B cell (primary cell): Measurements from ENCODE around the gene CCDC92B. TPM values are rescaled to one million over a fixed set of nuclear protein-coding genes. Genes with fewer than 3 reads are reported as not detected.

Experiments
- ATAC-seq: fragments of 200-7000 bp; cut with Tn5 transposase; one replicate; pipeline ENCODE4 v1.10.0; 2021; ENCODE audit warnings: low read depth, mild to moderate bottlenecking, moderate number of reproducible peaks, moderate library complexity
- CTCF ChIA-PET: fragments of 350-600 bp; sonication (Branson Sonifier 250); formaldehyde crosslinking; loops from one replicate; lab custom pipeline; 2021; ENCODE audit warnings: antibody characterized with exemption, inconsistent platforms; lab: Charles Lee
- POLR2A ChIA-PET: fragments of 350-600 bp; sonication (Branson Sonifier 250); formaldehyde crosslinking; loops from one replicate; lab custom pipeline; 2021; ENCODE audit warnings: antibody characterized with exemption; lab: Charles Lee
- DNase-seq: peaks from one replicate; pipeline ENCODE4 v3.0.0; 2013
- H2AFZ ChIP-seq: 2 replicates; pipeline ENCODE4 v1.6.1; 2012; ENCODE audit warnings: mild to moderate bottlenecking, low read depth, low read length; ENCODE audit not compliant: insufficient read depth, poor library complexity, severe bottlenecking
- H3K27ac ChIP-seq, 2 donors: 1 replicate in 1 of 2; 2 replicates in 1 of 2; pipeline ENCODE4 v1.5.1; 2012 to 2013; ENCODE audit warnings: low read length in 2 of 2, mild to moderate bottlenecking in 2 of 2, moderate library complexity in 1 of 2
- H3K27me3 ChIP-seq, 4 experiments: fragments of 200-600 bp in 1 of 4; sonication (generic) in 1 of 4; replicated peaks in 1 of 4; 1 replicate in 2 of 4; 2 replicates in 2 of 4; pipeline versions ENCODE4 v1.6.1 to v1.7.0; 2013 to 2016; ENCODE audit warnings: low read length in 3 of 4, mild to moderate bottlenecking in 2 of 4, mixed read lengths in 1 of 4, moderate library complexity in 1 of 4; ENCODE audit not compliant: insufficient read depth in 4 of 4, control insufficient read depth in 3 of 4; ENCODE audit errors: control extremely low read depth in 1 of 4
- H3K36me3 ChIP-seq, 2 experiments: replicated peaks in 1 of 2; 1 replicate in 1 of 2; 2 replicates in 1 of 2; pipeline versions ENCODE4 v1.6.1 to v1.7.1; 2013; ENCODE audit warnings: low read length in 1 of 2; ENCODE audit not compliant: insufficient read depth in 2 of 2, control insufficient read depth in 1 of 2; ENCODE audit errors: control extremely low read depth in 1 of 2, extremely low read depth in 1 of 2
- H3K4me1 ChIP-seq, 2 donors: fragments of 200-600 bp in 1 of 2; sonication (generic) in 1 of 2; 1 replicate in 1 of 2; 2 replicates in 1 of 2; pipeline versions ENCODE4 v1.5.1 to v1.6.1; 2013 to 2017; ENCODE audit warnings: low read length in 2 of 2; ENCODE audit not compliant: control insufficient read depth in 2 of 2, insufficient read depth in 2 of 2
- H3K4me2 ChIP-seq: replicated peaks from 2 replicates; pipeline ENCODE3; 2012; ENCODE audit warnings: mild to moderate bottlenecking, low read depth, low read length; ENCODE audit not compliant: poor library complexity, severe bottlenecking
- H3K4me3 ChIP-seq, 5 experiments: fragments of 200-600 bp in 1 of 5; sonication (generic) in 1 of 5; 1 replicate in 3 of 5; 2 replicates in 2 of 5; pipeline versions ENCODE4 v1.5.1 to v1.7.0; 2011 to 2016; ENCODE audit warnings: low read length in 4 of 5, mild to moderate bottlenecking in 4 of 5, low read depth in 2 of 5, control low read depth in 1 of 5, moderate library complexity in 1 of 5; ENCODE audit not compliant: insufficient read depth in 1 of 5; ENCODE audit errors: control extremely low read depth in 1 of 5, extremely low read depth in 1 of 5
- H3K79me2 ChIP-seq: fragments of 200-600 bp; sonication (generic); one replicate; pipeline ENCODE4 v1.6.0; 2016; ENCODE audit warnings: low read length; ENCODE audit not compliant: control insufficient read depth, insufficient read depth
- H3K9ac ChIP-seq: fragments of 200-600 bp; sonication (generic); 2 replicates; pipeline ENCODE4 v1.6.1; 2017; ENCODE audit warnings: mild to moderate bottlenecking, low read length, moderate library complexity
- H3K9me3 ChIP-seq, 3 donors: one replicate each; pipeline versions ENCODE4 v1.6.1 to v1.7.1; 2013; ENCODE audit warnings: low read length in 2 of 3; ENCODE audit not compliant: control insufficient read depth in 2 of 3, insufficient read depth in 1 of 3; ENCODE audit errors: control extremely low read depth in 1 of 3
- H4K20me1 ChIP-seq: 2 replicates; pipeline ENCODE4 v1.6.0; 2012; ENCODE audit warnings: mild to moderate bottlenecking, low read length; ENCODE audit not compliant: insufficient read depth, control insufficient read depth, poor library complexity, severe bottlenecking
- H3K27ac Mint-ChIP-seq: one replicate; pipeline ENCODE4 v1.8.0; 2021; ENCODE audit warnings: mixed read lengths
- H3K27me3 Mint-ChIP-seq: one replicate; pipeline ENCODE4 v1.8.0; 2021; ENCODE audit warnings: mixed read lengths
- H3K4me1 Mint-ChIP-seq: one replicate; pipeline ENCODE4 v1.8.0; 2021; ENCODE audit warnings: mixed read lengths
- H3K4me3 Mint-ChIP-seq: one replicate; pipeline ENCODE4 v1.8.0; 2021; ENCODE audit warnings: mixed read lengths
- H3K9me3 Mint-ChIP-seq: one replicate; pipeline ENCODE4 v1.8.0; 2022; ENCODE audit warnings: mixed read lengths; ENCODE audit not compliant: insufficient read depth
- CTCF ChIP-seq: fragments of 200-600 bp; IDR thresholded peaks from one replicate; pipeline ENCODE4 v1.8.0; 2022; ENCODE audit warnings: antibody characterized with exemption, mild to moderate bottlenecking
- EZH2 ChIP-seq: IDR thresholded peaks from 2 replicates; pipeline ENCODE4 v1.6.1; 2012; ENCODE audit warnings: borderline replicate concordance, low read depth, mild to moderate bottlenecking, moderate library complexity, low read length; ENCODE audit not compliant: insufficient read depth, poor library complexity, severe bottlenecking
- WGBS: methylation state at CpG from one replicate; pipeline ENCODE4 v1.1.5; 2013; ENCODE audit warnings: missing lambda C conversion rate; ENCODE audit not compliant: insufficient coverage; 5-methylcytosine and 5-hydroxymethylcytosine counted together
- intact Hi-C: fragments of 100-400 bp; cut with micrococcal nuclease; formaldehyde crosslinking; loops from one replicate; pipeline ENCODE4 v1.10.0; 2022
- polyA minus RNA-seq: library from RNA; depleted of rRNA, polyadenylated mRNA; stranded (reverse); fragments of >200 nt; gene quantifications from 2 replicates; pipeline ENCODE4 v1.2.3, GENCODE V29; 2012
- polyA plus RNA-seq: library from polyadenylated mRNA; depleted of rRNA; stranded (reverse); fragments of >200 nt; gene quantifications from 2 replicates; pipeline ENCODE4 v1.2.3, GENCODE V29; 2012
- total RNA-seq, 2 donors: library from RNA; stranded (reverse); fragments of 120-200 nt in 1 of 2; gene quantifications; 1 replicate in 1 of 2; 2 replicates in 1 of 2; pipeline versions ENCODE4 v1.2.3 to v1.2.4, GENCODE V29; 2013 to 2022

The CCDC92B gene
- not detected in 2 replicates for total RNA-seq
- not detected for total RNA-seq (2013)
- polyA plus RNA-seq: 0.04 TPM in 1 of 2 replicates, not detected in the other
- polyA minus RNA-seq: not detected in 2 replicates

DNA sequence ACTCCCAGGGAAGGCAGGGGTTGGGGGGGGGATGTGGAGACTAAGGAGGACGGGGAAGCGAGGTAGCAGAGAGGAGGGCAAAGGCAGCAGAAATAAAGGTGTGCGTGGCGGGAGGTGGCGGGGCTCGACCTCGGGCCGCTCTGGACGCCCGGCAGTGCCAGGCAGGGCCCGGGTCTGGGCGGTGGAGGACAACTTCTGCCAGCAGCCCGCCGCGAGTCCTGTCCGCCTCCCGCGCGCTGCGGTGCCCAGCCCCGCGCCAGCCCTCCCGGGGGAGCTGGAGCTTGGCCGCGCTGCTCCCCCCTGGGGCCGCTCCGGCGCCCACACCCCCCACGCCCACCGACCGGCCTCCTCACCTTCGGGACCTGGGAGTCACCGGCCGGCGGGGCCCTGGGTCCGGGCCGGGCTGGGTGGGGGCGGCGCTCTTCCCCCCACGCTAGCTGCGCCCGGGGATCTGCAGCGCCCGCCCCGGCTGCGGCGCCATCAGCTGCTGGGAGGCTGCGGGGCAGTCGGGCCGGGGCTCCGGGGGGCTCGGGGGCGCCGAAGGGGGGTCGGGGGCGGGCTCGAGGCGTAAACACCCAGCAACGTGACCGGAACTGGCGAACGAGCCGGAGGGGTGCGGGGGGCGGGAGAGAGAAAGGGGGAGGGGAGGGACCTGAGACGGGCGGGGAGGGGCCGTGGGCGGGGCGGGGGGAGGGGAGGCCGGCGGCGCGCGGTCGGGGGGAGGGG is at the start of gene CCDC92B:
Gene CCDC92B (minus strand): TSS at position 595 of the 726 bp plus-strand sequence. CDS start 14,507 bp downstream, outside the sequence.
- no peaks in the 10 kb centered on the region for H3K9me3 Mint-ChIP-seq
- Histone ChIP-seq H3K9me3 (peaks cover 0 to 12% (median 0%) of the 10 kb centered on the region in 3 donors), H3K4me1 (peaks cover 0 to 4% of the 10 kb centered on the region in 2 donors), H3K36me3 (no peaks in the 10 kb centered on the region), H2AFZ (no peak within 1 kb of the TSS), H3K4me2 (peak within 1 kb of the TSS; percentile 30), H4K20me1 (no peaks in the 10 kb centered on the region), H3K79me2 (no peaks in the 10 kb centered on the region), H3K27ac (no peak within 1 kb of the TSS), H3K27me3 (peaks cover 0 to 38% (median 16%) of the 10 kb centered on the region in 4 experiments), H3K9ac (no peak within 1 kb of the TSS), H3K4me3 (no peak within 1 kb of the TSS)
- TF ChIP-seq CTCF (no peak), EZH2 (no peak)
- peaks cover 2% of the 10 kb centered on the region for H3K4me1 Mint-ChIP-seq
- CTCF ChIA-PET: no interaction called here
- 8% methylated on average over 51 of the region's 76 CpGs for WGBS
- POLR2A ChIA-PET: no interaction called here
- DNase-seq: no peak
- peaks cover 44% of the 10 kb centered on the region for H3K27me3 Mint-ChIP-seq
- H3K4me3 Mint-ChIP-seq: no peak within 1 kb of the TSS
- H3K27ac Mint-ChIP-seq: no peak within 1 kb of the TSS
- intact Hi-C loops: no loop called here
- no peak for ATAC-seq

DNA sequence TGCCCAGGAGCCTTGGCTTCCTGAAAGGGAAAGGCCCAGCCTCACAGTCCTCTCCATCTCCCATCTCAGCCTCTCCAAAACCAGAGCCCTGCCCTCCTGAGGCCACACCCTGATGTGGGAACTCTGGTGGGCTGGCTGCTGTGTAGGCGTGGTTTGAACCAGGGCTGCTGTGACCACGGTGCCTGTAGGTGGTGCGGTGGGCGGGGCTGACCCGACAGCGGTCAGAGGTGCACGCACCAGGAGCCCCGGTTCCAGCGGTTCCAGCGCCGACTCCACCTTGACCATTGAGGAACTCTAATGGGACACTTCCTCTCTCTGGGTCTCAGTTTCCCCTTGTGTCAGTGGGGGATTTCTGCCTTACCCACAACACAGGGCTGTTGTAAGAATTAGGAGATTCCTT is 49.2 kb upstream of the CCDC92B start:
- no peak for DNase-seq
- Histone ChIP-seq H3K4me2 (no peak overlapping the region), H3K36me3 (peaks cover 0 to 5% of the 10 kb centered on the region in 2 experiments), H2AFZ (no peak overlapping the region), H3K27ac (no peak overlapping the region), H3K79me2 (peaks cover 6% of the 10 kb centered on the region), H3K4me1 (peaks cover 36 to 52% of the 10 kb centered on the region in 2 donors), H3K4me3 (no peak overlapping the region), H3K27me3 (no peaks in the 10 kb centered on the region), H3K9me3 (no peaks in the 10 kb centered on the region), H3K9ac (no peak overlapping the region), H4K20me1 (no peaks in the 10 kb centered on the region)
- Mint-ChIP-seq H3K27ac (peak overlapping the region; percentile 74), H3K9me3 (no peaks in the 10 kb centered on the region), H3K27me3 (no peaks in the 10 kb centered on the region), H3K4me3 (no peak overlapping the region), H3K4me1 (peaks cover 53% of the 10 kb centered on the region)
- intact Hi-C loops: no loop called here
- ATAC-seq: no peak
- TF ChIP-seq CTCF (no peak), EZH2 (no peak)
- ChIA-PET CTCF (interaction anchor here (0.5 to 3.1 kb wide), 2 partner anchors 12 to 774 kb away, joined by 3 to 11 read pairs; no protein-coding TSS in a partner anchor), POLR2A (interaction anchor here (0.5 kb wide), 1 partner anchor 11 kb away, joined by 3 read pairs; no protein-coding TSS in a partner anchor)
- WGBS: 74% methylated on average over 9 of the region's 11 CpGs
